Peyer's patch (tissue), 4 donors: ENCODE results near the gene ANKRD11. TPM values are rescaled to one million over a fixed set of nuclear protein-coding genes. Genes with fewer than 3 reads are reported as not detected.

Source experiments
- DNase-seq, 3 donors: peaks; one replicate each; pipeline ENCODE4 v3.0.0-alpha.2; 2017 to 2019
- H3K27ac ChIP-seq, 4 donors: fragments of 200-600 bp; sonication (generic); one replicate each; pipeline ENCODE4 v1.5.1; 2016 to 2019
- H3K27me3 ChIP-seq, 2 donors: fragments of 200-600 bp; sonication (generic); one replicate each; pipeline ENCODE4 v1.5.1; 2019
- H3K36me3 ChIP-seq, 3 donors: fragments of 200-600 bp; sonication (generic); one replicate each; pipeline ENCODE4 v1.5.1; 2016 to 2019
- H3K4me1 ChIP-seq, 4 donors: fragments of 200-600 bp; sonication (generic); one replicate each; pipeline ENCODE4 v1.5.1; 2016 to 2019
- H3K4me3 ChIP-seq, 4 donors: fragments of 200-600 bp; sonication (generic); 1 replicate in 3 of 4; 2 replicates in 1 of 4; pipeline ENCODE4 v1.5.1; 2016 to 2019; ENCODE audit warnings: mild to moderate bottlenecking in 1 of 4
- H3K9me3 ChIP-seq, 4 donors: fragments of 200-600 bp; sonication (generic); one replicate each; pipeline ENCODE4 v1.5.1; 2016 to 2019; ENCODE audit warnings: mild to moderate bottlenecking in 1 of 4
- CTCF ChIP-seq, 6 experiments: fragments of 450-650 bp in 4 of 6; fragments of 200-600 bp in 2 of 6; sonication (generic) in 1 of 6; IDR thresholded peaks; one replicate each; pipeline ENCODE4 v1.5.1; 2017 to 2019; ENCODE audit warnings: antibody characterized with exemption in 6 of 6, mild to moderate bottlenecking in 3 of 6, moderate library complexity in 1 of 6
- POLR2A ChIP-seq, 2 donors: fragments of 450-650 bp; IDR thresholded peaks; one replicate each; pipeline ENCODE4 v1.5.1; 2017; ENCODE audit warnings: antibody characterized with exemption in 2 of 2, mild to moderate bottlenecking in 2 of 2, moderate library complexity in 2 of 2
- total RNA-seq, 4 donors: library from RNA; depleted of rRNA; stranded (reverse); fragments of >200 nt; gene quantifications; one replicate each; pipeline ENCODE4 v1.1.0, GENCODE V29; 2016

Gene ANKRD11
- total RNA-seq, 4 donors from 2014 or later: 177 to 227 (median 211) TPM

GRCh38 chr16:89290887-89291286, 199.5 kb downstream of the ANKRD11 start:
- Histone ChIP-seq H3K36me3 (peaks cover 2 to 47% (median 3%) of the 10 kb centered on the region in 3 donors), H3K27ac (no peak overlapping the region), H3K4me3 (no peak overlapping the region), H3K9me3 (no peaks in the 10 kb centered on the region), H3K4me1 (no peaks in the 10 kb centered on the region), H3K27me3 (no peaks in the 10 kb centered on the region)
- TF ChIP-seq CTCF (IDR thresholded peaks at IDR 0.05): no peak
- TF ChIP-seq POLR2A (IDR thresholded peaks at IDR 0.05): no peak
- no peak for DNase-seq

GRCh38 chr16:89290472-89290871, 199.9 kb downstream of the ANKRD11 start:
- Histone ChIP-seq H3K27me3 (no peaks in the 10 kb centered on the region), H3K9me3 (no peaks in the 10 kb centered on the region), H3K4me1 (no peaks in the 10 kb centered on the region), H3K27ac (no peak overlapping the region), H3K4me3 (no peak overlapping the region), H3K36me3 (peaks cover 3 to 51% (median 3%) of the 10 kb centered on the region in 3 donors)
- TF ChIP-seq POLR2A (IDR thresholded peaks at IDR 0.05) (no peak), CTCF (IDR thresholded peaks at IDR 0.05) (no peak)
- DNase-seq: no peak

GRCh38 chr16:89289428-89290395, 200.6 kb downstream of the ANKRD11 start:
- H3K9me3 ChIP-seq: no peaks in the 10 kb centered on the region
- TF ChIP-seq POLR2A (IDR thresholded peaks at IDR 0.05) (no peak), CTCF (IDR thresholded peaks at IDR 0.05) (peak; percentile 56 to 83 (median 80))
- no peaks in the 10 kb centered on the region for H3K27me3 ChIP-seq
- peak; percentile 59 to 89 (median 82) for DNase-seq
- no peak overlapping the region for H3K4me3 ChIP-seq
- no peaks in the 10 kb centered on the region for H3K4me1 ChIP-seq
- no peak overlapping the region for H3K27ac ChIP-seq
- H3K36me3 ChIP-seq: peaks cover 3 to 59% (median 3%) of the 10 kb centered on the region in 3 donors

GRCh38 chr16:89288966-89289365, 201.4 kb downstream of the ANKRD11 start:
- no peaks in the 10 kb centered on the region for H3K9me3 ChIP-seq
- peaks cover 3 to 66% (median 3%) of the 10 kb centered on the region in 3 donors for H3K36me3 ChIP-seq
- no peak for TF ChIP-seq POLR2A (IDR thresholded peaks at IDR 0.05)
- no peak for TF ChIP-seq CTCF (IDR thresholded peaks at IDR 0.05)
- H3K27me3 ChIP-seq: no peaks in the 10 kb centered on the region
- no peak overlapping the region for H3K27ac ChIP-seq
- H3K4me1 ChIP-seq: no peaks in the 10 kb centered on the region
- H3K4me3 ChIP-seq: no peak overlapping the region
- no peak for DNase-seq

- DNase-seq: no peak
- TF ChIP-seq POLR2A (IDR thresholded peaks at IDR 0.05) (no peak), CTCF (IDR thresholded peaks at IDR 0.05) (no peak)
- no peaks in the 10 kb centered on the region for H3K4me1 ChIP-seq
- H3K27me3 ChIP-seq: no peaks in the 10 kb centered on the region
- H3K27ac ChIP-seq: no peak overlapping the region
- no peak overlapping the region for H3K4me3 ChIP-seq
- no peaks in the 10 kb centered on the region for H3K9me3 ChIP-seq
- H3K36me3 ChIP-seq: peaks cover 3 to 70% (median 3%) of the 10 kb centered on the region in 3 donors
Measured at GRCh38 chr16:89288577-89288844, 201.8 kb downstream of the ANKRD11 start.
